Cerebellar cortex (tissue), 1 donor: ENCODE data around the gene STK11.

Experiments
- DNase-seq: peaks from one replicate; pipeline ENCODE4 v3.0.0-alpha.2; 2015; ENCODE audit warnings: low spot score

Gene STK11

DNA sequence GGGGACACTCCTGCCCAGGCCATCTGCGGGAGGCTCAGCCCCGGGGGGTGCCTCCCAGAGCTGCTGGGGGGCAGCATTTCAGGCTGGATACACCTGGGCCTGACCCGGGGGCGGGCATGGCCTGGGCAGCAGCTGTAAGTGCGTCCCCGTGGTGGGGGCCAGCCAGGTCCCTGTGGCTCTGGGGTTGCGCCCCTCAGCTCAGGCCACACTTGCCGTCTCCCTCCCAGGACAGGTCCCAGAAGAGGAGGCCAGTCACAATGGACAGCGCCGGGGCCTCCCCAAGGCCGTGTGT, 20.6 kb downstream of the STK11 start:
- DNase-seq, result no peak

DNA sequence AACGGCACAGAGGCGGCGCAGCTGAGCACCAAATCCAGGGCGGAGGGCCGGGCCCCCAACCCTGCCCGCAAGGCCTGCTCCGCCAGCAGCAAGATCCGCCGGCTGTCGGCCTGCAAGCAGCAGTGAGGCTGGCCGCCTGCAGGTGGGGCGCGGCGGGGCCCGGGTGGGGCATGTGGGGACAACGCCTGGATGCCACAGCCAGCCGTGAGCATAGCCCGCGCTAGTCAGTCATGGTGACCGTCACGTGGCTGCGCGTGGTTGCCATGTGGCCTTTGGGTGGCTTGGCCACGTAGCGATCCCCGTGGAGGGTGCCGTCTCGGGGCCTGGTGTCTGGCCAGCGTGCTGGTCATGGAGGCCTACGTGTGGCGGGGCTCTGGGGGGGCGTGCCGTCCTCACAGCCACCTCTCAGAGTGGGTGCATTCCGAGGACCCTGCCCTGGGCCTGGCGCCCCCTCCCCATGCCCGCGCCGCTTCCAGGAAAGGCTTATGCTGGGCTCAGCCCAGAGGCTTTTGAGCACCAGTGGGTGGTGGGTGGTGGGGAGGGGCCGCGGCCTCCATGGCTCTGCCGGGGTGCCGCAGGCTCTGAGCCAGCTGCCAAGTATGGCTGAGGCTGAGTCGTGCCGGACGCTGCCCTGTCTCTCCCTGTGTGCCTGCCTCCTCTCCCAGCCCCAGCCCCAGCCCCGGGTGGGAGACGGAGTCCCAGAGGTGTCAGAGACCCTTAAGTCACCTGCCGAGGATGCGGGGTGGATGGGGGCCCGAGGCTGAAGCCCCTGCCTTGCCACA, 21.1 kb downstream of the STK11 start:
- no peak for DNase-seq

DNA sequence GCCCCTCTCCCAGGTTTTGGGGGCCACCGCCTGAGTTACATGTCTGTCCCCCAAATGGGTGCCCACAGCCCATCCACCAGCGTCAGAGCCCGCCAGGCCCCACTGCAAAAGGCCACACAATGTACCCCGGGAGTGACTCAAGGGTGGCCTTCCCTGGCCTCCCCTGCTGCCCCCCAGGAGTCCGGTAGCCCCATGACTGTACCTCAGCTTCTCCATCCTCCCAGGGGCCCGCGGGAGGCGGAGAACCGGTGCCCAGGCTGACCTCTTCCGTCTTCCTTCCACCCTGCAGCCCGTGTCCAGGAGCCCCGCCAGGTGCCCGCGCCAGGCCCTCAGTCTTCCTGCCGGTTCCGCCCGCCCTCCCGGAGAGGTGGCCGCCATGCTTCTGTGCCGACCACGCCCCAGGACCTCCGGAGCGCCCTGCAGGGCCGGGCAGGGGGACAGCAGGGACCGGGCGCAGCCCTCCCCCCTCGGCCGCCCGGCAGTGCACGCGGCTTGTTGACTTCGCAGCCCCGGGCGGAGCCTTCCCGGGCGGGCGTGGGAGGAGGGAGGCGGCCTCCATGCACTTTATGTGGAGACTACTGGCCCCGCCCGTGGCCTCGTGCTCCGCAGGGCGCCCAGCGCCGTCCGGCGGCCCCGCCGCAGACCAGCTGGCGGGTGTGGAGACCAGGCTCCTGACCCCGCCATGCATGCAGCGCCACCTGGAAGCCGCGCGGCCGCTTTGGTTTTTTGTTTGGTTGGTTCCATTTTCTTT, 21.9 kb downstream of the STK11 start:
- DNase-seq, result no peak

DNA sequence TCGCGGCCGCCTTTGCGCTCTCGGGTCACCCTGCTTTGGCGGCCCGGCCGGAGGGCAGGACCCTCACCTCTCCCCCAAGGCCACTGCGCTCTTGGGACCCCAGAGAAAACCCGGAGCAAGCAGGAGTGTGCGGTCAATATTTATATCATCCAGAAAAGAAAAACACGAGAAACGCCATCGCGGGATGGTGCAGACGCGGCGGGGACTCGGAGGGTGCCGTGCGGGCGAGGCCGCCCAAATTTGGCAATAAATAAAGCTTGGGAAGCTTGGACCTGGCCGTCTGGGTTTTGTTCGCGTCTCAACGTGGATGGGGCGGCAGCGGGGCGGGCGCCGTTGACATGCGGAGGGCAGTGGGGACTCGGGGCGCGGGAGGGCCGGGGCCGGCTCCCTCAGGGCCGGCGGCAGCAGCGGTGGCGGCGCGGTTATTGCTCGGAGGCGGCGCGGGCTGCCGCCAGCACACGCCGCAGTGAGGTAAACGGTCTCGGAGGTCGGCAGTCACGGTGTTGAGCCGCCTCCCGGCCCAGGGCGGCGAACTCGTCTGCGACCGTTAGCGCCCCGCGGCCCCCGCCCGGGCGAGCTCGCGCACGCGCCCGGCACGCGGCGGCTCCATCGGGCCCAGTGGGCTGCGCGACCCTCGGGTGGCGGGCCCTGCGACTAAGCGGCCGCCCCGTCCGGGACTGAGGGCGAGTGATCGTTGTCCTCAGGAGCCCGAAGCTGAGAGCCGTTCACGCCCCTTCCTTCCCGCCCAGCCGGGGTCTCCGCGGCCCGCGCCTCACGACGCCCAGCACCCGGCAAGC, 22.8 kb downstream of the STK11 start:
- no peak for DNase-seq

DNA sequence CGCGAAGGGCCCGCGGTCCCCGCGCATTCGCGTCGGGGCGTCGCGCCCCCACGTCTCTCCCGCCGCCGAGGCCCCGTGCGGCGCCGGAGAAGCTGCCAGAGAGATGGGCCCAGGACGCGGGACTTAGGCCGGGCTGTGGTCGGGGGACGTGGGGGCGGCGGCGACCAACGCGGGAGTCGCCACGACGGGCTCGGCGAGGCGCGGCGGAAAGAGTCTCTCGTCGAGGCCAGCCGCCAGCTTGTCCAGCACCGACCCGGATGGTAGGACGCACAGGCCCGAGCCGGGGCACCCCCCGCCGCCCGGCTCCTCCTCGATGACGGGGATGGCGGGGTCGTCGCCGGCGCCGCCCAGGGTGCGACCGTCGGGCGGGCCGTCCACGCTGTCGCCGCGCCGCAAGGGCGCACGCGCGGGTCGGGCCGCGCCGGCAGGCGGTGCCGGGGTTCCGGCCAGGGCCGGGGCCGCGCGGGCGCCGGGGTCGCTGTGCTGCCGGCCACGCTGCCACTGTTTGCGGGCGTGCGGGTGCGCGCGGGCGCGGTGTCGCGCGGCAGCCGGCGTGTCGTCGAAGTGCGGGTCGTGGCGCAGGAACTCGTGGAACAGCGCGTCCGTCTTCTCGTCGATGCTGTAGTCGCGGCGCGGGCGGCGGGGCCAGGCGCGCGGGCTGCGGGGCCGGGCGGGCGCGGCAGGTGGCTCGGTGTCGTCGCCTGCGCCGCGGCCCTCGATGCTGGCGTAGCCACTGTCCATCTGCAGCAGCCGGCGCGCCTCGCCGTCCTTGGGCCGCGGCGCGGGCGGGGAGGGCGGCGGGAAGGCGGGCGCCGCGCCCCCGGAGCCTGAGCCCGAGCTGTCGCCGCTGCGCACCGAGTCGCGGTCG, 23.7 kb downstream of the STK11 start:
- DNase-seq, result no peak

- DNase-seq, result no peak
These were observed 24.6 kb downstream of the STK11 start for GRCh38 chr19:1229924-1230782.

GRCh38 chr19:1230783-1231489, 25.4 kb downstream of the STK11 start:
- no peak for DNase-seq

GRCh38 chr19:1231729-1232637, 26.4 kb downstream of the STK11 start:
- no peak for DNase-seq

DNA sequence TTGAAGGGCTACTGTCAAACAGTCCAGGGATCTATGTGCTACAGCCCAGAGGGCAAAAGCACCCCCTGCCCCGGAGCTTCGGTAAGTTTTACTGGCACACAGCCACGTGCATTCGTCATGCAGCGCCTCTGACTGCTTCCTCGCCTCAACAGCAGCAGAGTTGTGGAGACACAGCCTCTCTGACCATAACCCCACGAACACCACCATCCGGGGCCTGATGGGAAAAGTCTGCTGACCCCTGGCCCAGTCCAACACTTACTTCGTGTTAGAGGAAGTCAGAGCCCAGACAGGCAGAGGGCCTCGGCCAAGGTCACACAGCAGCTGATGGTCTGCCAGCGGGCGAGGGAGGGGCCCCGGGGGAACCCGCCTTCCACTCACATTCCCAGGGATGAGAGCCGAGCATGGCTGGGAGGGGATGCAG, 27.1 kb downstream of the STK11 start:
- no peak for DNase-seq

DNA sequence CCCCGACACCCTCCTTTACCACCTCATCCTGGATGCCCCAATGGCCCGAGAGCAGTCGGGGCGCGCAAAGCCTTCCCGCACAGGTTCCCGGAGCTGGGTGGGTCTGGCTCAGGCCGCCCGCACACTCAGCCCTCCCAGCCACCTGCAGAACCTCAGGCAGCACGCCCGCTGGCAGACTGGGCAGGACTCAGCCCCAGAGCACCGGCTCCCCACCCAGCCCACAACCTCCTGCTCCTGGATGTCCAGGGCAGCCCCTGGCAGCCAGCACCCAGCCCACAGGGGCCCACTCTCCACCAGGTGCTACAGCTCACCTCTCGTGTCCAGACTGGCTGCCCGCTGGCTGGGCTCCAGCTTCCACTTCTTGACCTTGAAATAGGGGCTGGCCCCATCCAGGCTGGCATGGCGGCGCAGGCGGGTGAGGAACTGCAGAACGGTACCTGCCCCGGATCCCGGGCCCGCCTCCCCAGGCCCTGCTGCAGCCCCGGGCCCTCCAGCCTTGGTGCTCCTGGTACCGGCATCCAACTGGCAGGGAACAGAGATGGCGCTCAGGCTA, 27.6 kb downstream of the STK11 start:
- no peak for DNase-seq

GRCh38 chr19:1234051-1234954, 28.7 kb downstream of the STK11 start:
- no peak for DNase-seq

DNA sequence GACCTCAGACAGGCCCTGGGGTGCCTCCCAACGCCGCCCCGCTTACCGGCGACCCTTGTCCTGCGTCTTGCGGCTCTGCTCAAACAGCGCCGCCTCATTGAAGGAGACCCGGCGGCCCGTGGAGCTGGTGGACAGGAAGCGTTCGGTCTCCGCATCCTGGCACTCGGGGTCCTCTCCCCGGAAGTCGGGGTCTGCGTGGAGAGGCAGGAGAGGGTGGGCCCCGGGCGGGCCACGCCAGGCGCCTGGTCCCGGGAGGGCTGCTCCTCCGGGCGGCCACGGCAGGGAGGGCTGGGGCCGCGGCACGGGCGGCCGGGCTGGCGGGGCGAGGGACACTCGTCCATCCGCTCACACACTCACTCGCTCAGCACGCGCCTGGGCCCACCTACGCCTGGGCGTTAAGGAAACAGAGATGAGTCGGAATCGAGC, 29.4 kb downstream of the STK11 start:
- no peak for DNase-seq

- no peak for DNase-seq
These were observed 30.3 kb downstream of the STK11 start for GRCh38 chr19:1235625-1236538.

DNA sequence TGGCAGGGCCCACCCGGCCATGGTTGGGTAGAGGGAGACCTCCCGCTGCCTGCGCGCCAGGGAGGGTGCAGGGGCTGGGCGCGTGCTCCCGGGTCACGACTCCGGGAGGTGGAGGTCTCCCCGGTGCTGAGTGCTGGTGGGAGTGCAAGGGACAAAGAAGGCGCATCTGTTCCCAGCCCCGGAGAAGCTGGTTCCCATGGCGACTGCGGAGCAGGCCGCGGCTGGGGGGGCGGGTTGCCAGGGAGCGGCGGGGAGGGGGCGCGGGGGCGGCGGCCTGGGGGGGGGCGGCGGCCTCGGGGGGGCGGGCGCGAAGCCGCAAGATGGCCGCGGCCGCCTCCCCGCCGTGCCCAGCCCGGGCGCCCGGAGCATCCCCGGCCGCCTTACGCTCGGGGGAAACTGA, 31.0 kb downstream of the STK11 start:
- no peak for DNase-seq

- no peak for DNase-seq
These were observed 31.6 kb downstream of the STK11 start for GRCh38 chr19:1237027-1237659.

- no peak for DNase-seq
These were observed 32.3 kb downstream of the STK11 start, which contains the start of gene CBARP for GRCh38 chr19:1237754-1238368. Gene CBARP, minus strand, starts transcription at chr19:1238005. Its CDS starts 1,905 bp downstream, at chr19:1236100.
